GM21423 (cell line): ENCODE measurements around the gene PILRB.

Experiments
- ATAC-seq: cut with Tn5 transposase; IDR thresholded peaks from one replicate; pipeline ENCODE4 v1.9.1; 2021; ENCODE audit warnings: mild to moderate bottlenecking, moderate library complexity; ENCODE audit not compliant: unreplicated experiment

PILRB gene

DNA sequence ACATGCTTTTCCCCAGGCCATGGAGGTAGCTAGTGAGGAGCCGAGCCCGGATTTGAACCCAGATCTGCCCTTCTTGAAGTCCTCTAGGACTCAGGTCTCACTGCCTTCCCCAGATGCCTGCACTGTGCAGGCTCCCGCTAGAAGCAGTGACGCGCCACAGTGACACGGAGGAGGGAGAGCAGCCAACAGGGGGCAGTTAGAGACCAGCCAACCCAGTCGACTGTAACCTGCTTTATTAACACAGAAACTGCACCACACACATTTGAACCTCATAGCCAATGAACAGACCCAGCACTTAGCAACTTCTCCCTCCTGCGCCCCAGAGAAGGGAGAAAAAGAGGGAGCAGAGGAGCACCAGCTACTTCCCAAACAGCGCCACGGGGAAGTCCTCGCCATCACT is 42.7 kb downstream of the PILRB start:
- no peak for ATAC-seq

DNA sequence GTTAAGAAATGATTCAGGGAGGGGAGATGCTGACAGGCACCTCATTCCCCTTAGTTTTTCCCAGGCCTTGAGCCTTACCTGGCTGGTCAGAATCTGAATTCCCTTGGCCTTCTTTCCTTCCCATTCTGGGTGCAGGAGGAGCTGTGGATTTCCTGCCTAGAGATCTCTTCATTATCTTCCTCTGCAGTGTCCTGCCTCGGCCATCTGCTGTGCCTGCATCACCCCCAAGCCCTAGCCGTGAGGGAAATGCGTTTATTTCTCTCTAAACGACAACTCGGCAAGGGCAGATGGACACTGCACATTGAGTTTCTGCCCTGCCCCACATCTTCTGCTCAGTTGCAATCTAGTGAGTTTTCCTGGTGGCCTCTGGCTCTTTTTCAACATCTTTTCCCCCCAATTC is 43.9 kb downstream of the PILRB start:
- ATAC-seq, result no peak

DNA sequence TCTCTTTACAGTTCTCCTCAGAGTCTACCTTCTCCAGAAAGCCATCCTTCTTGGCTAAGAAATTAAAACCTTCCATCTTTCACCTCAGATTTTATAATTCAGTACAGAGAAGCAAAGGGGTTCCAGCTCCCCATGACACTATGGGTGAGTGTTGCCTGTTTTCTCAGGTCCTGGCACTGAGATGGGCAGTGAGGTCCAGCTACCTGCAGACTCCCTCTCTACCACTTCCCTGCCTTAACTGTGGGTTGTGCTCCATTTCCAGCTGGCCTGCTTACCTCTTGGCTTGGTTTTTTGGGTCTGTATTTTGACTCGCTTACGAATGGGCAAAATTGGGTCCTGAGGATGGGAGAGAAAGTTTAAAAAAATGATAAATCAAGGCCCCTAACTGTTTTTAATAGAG is 44.3 kb downstream of the PILRB start:
- no peak for ATAC-seq

DNA sequence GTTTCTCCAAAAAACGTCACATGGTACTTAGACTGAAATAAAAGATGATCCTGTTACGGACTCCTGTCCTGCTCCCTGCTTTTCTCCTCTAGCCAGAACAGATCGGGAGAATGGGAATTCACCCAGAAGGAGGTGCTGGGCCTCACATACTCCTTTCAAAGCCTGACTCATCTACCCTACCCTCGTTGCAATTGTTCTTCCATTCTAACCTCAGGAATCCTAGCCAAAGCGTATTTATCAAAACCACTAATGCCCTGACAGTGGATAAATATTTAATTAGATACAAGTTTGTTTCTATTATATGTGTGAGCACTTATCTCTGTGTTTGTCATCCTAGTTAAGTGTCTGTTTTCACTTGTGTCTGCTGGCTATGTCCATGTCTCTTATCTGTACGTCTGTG is 48.9 kb downstream of the PILRB start:
- no peak for ATAC-seq

GRCh38 chr7:100407285-100408180 is 49.6 kb downstream of the PILRB start:
- peak; percentile 53 for ATAC-seq

GRCh38 chr7:100411101-100411500 is 53.2 kb downstream of the PILRB start:
- ATAC-seq, result no peak

GRCh38 chr7:100413346-100413745 is 55.4 kb downstream of the PILRB start:
- no peak for ATAC-seq

GRCh38 chr7:100413889-100414288 is 56.0 kb downstream of the PILRB start:
- no peak for ATAC-seq

GRCh38 chr7:100415448-100415847 is 57.5 kb downstream of the PILRB start:
- ATAC-seq, result no peak
